Ectodermal cell (in vitro differentiated cells): ENCODE measurements around the gene MARF1. TPM values are rescaled to one million over a fixed set of nuclear protein-coding genes. Genes with fewer than 3 reads are reported as not detected.
"Not testable (repeated sequence)": the region's sequence is repeated elsewhere in the genome, so short reads cannot be mapped to it uniquely, and the experiment has no call there.

Source experiments
- H3K27ac ChIP-seq: 2 replicates; pipeline ENCODE4 v1.7.0; 2013; ENCODE audit warnings: mild to moderate bottlenecking, low read depth, low read length; ENCODE audit not compliant: insufficient read depth, poor library complexity, severe bottlenecking
- H3K27me3 ChIP-seq: 2 replicates; pipeline ENCODE4 v1.7.0; 2013; ENCODE audit warnings: mild to moderate bottlenecking, low read length; ENCODE audit not compliant: insufficient read depth, control insufficient read depth, poor library complexity, severe bottlenecking
- H3K36me3 ChIP-seq: one replicate; pipeline ENCODE4 v1.7.0; 2013; ENCODE audit warnings: low read length; ENCODE audit not compliant: control insufficient read depth, insufficient read depth
- H3K4me1 ChIP-seq: one replicate; pipeline ENCODE4 v1.7.0; 2013; ENCODE audit warnings: low read length; ENCODE audit not compliant: control insufficient read depth, insufficient read depth
- H3K4me3 ChIP-seq: 2 replicates; pipeline ENCODE4 v1.7.0; 2013; ENCODE audit warnings: low read depth, low read length, control low read depth; ENCODE audit not compliant: insufficient read depth
- H3K9me3 ChIP-seq: 2 replicates; pipeline ENCODE4 v1.7.0; 2013; ENCODE audit warnings: mild to moderate bottlenecking, low read length, moderate library complexity; ENCODE audit not compliant: control insufficient read depth
- WGBS, 2 experiments: methylation state at CpG; one replicate each; pipeline ENCODE4 v1.1.7; 2013; ENCODE audit warnings: missing lambda C conversion rate in 2 of 2; 5-methylcytosine and 5-hydroxymethylcytosine counted together
- polyA plus RNA-seq, 4 experiments: library from polyadenylated mRNA; stranded (reverse); fragments of 50-300 nt; gene quantifications; one replicate each; pipeline ENCODE4 v1.2.3, GENCODE V29; 2013

MARF1 gene
- polyA plus RNA-seq (2013, experiment 1 of 4): 24.4 TPM
- polyA plus RNA-seq (2013, experiment 2 of 4): 26.9 TPM
- 16.2 TPM for polyA plus RNA-seq (2013, experiment 3 of 4)
- 21.3 TPM for polyA plus RNA-seq (2013, experiment 4 of 4)

DNA sequence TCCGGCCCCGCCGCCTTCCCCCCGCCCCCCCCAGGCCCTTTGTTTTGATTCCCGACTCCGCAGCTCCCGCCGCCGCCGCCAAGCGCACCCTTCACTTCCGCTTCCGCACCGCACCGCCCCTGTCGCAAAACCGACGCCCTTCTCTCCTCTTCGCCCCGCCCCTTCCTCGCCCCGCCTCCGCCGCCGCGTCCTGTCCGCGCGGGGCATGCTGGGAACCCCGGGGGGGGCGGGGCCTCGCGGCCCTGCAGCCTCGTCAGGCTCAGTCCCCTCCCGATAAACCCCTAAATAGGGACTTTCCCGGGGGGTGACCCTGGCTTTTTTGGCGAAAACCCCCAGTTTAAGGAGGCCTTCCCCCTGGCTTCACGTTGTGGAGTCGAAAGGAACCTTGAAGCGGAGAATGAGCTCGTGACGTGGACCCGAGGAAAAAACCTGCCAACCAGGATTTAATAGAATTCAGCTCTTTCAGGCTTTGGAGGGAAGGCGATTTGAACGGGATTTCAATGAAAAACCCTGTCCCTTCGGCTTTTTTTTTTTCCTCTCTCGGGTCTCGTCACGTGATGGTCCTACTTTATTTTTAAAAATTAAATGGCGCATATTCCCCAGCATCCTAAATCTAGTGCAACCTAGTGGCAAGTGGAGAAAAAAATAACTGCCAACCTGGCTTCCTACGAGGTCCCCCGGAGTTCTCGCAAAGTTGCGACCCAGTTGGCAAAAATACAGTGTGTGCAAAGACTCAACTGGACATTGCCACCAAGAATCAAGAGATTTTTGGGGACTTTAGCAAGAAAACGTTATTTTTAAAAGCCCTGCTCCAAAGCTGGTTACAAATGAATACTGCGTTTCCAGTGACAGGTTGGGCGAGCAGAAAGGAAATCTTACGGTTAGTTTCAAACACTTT lies at the start of gene MARF1:
Gene MARF1 (minus strand): TSS at position 107 of the 898 bp plus-strand sequence. CDS start 3,921 bp downstream, outside the sequence.
- H3K27ac ChIP-seq: peak within 1 kb of the TSS; percentile 94
- no peaks in the 10 kb centered on the region for H3K27me3 ChIP-seq
- H3K4me1 ChIP-seq: no peaks in the 10 kb centered on the region
- H3K9me3 ChIP-seq: no peaks in the 10 kb centered on the region
- peaks cover 7% of the 10 kb centered on the region for H3K36me3 ChIP-seq
- peak within 1 kb of the TSS; percentile 56 for H3K4me3 ChIP-seq
- WGBS, 2 experiments: 3% methylated on average over 58 of the region's 58 CpGs

DNA sequence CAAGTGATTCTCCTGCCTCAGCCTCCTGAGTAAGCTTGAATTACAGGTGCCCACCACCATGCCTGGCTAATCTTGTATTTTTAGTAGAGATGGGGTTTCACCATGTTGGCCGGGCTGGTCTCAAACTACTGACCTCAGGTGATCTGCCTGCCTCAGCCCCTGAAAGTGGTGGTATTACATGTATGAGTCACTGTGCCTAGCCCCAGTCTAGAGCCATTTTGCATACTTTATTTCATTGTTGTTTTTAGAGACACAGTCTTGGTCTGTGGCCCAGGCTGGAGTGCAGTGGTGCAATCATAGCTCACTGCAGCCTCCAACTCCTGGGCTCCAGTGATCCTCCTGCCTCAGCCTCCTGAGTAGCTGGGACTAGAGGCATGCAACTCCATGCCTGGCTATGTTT lies 49.6 kb upstream of the MARF1 start:
- H3K27me3 ChIP-seq, H3K27ac ChIP-seq, H3K4me3 ChIP-seq, H3K9me3 ChIP-seq, H3K4me1 ChIP-seq: not testable (repeated sequence)
- H3K36me3 ChIP-seq: peaks cover 54% of the 10 kb centered on the region
- 91 to 100% methylated on average over 1 of the region's 1 CpG for WGBS, 2 experiments

DNA sequence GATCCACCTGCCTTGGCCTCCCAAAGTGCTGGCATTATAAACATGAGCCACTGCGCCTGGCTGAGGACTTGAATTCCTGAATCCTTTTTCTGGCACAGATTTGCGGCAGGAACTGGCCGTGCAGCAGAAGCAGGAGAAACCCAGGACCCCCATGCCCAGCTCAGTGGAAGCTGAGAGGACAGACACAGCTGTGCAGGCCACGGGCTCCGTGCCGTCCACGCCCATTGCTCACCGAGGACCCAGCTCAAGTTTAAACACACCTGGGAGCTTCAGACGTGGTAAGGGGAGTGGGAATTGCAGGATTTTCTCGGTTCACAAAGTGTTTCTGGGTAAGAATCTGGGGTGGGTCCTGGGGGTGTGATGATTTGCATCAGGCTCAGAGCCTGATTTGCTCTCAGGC lies 48.1 kb upstream of the MARF1 start:
- Histone ChIP-seq H3K27ac (no peak overlapping the region), H3K36me3 (peaks cover 49% of the 10 kb centered on the region), H3K27me3 (no peaks in the 10 kb centered on the region), H3K9me3 (no peaks in the 10 kb centered on the region), H3K4me1 (no peaks in the 10 kb centered on the region), H3K4me3 (no peak overlapping the region)
- WGBS, 2 experiments: 96 to 97% methylated on average over 10 of the region's 10 CpGs

DNA sequence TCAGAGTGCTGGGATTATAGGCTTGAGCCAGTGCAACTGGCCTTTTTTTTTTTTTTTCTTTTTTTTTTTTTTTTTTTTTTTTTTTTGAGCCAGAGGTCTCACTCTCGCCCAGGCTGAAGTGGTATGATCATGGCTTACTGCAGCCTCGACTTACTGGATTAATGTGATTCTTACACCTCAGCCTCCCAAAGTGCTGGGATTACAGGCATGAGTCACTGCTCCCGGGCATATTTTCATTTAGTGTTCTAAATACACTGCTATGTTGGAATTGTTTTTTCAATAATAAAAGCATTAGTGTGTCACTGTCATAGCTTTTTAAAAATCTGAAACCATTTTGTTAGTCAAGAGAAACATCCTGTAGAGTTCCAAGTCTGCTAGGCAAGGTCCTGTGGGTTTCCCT lies 47.3 kb upstream of the MARF1 start:
- Histone ChIP-seq H3K4me1 (no peaks in the 10 kb centered on the region), H3K27me3 (no peaks in the 10 kb centered on the region), H3K4me3 (no peak overlapping the region), H3K9me3 (no peaks in the 10 kb centered on the region), H3K27ac (no peak overlapping the region), H3K36me3 (peaks cover 45% of the 10 kb centered on the region)
- 88 to 90% methylated on average over 3 of the region's 3 CpGs for WGBS, 2 experiments

- Histone ChIP-seq H3K4me1 (no peaks in the 10 kb centered on the region), H3K4me3 (no peak overlapping the region), H3K36me3 (peaks cover 38% of the 10 kb centered on the region), H3K9me3 (no peaks in the 10 kb centered on the region), H3K27ac (no peak overlapping the region), H3K27me3 (no peaks in the 10 kb centered on the region)
- WGBS, 2 experiments: 96 to 97% methylated on average over 3 of the region's 3 CpGs
Observed at GRCh38 chr16:15689290-15689689, 46.3 kb upstream of the MARF1 start.

GRCh38 chr16:15686287-15686686 lies 43.3 kb upstream of the MARF1 start:
- H3K9me3 ChIP-seq: no peaks in the 10 kb centered on the region
- peaks cover 25% of the 10 kb centered on the region for H3K36me3 ChIP-seq
- 92 to 97% methylated on average over 2 of the region's 2 CpGs for WGBS, 2 experiments
- H3K4me3 ChIP-seq: no peak overlapping the region
- H3K27ac ChIP-seq: no peak overlapping the region
- no peaks in the 10 kb centered on the region for H3K27me3 ChIP-seq
- H3K4me1 ChIP-seq: no peaks in the 10 kb centered on the region

DNA sequence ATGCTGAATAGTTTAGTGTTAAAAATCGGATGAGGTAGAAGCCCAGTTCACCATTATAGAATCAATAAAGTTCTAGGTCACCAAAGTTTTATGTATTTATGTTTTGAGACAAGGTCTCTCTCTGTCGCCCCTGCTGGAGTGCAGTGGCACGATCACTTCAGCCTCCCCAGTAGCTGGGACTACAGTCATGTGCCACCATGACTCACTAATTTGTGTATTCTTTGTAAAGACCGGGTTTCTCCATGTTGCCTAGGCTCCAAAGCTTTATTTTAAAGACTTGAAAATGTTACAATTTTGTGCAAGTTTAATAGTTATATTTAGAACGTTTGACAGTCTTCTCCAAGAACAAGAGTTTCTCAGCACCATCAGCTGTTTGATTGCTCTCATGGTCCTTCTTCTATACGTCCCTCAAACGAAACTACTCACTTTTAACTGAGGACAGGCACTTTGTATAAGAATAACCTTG lies 39.2 kb upstream of the MARF1 start:
- H3K27me3 ChIP-seq: no peaks in the 10 kb centered on the region
- no peak overlapping the region for H3K27ac ChIP-seq
- H3K4me3 ChIP-seq: no peak overlapping the region
- peaks cover 9% of the 10 kb centered on the region for H3K36me3 ChIP-seq
- 58 to 62% methylated on average over 7 of the region's 7 CpGs for WGBS, 2 experiments
- H3K9me3 ChIP-seq: no peaks in the 10 kb centered on the region
- no peaks in the 10 kb centered on the region for H3K4me1 ChIP-seq

- Histone ChIP-seq H3K9me3 (no peaks in the 10 kb centered on the region), H3K27me3 (no peaks in the 10 kb centered on the region), H3K27ac (no peak overlapping the region), H3K36me3 (no peaks in the 10 kb centered on the region), H3K4me3 (no peak overlapping the region), H3K4me1 (no peaks in the 10 kb centered on the region)
- WGBS, 2 experiments: 93 to 96% methylated on average over 5 of the region's 5 CpGs
Observed at GRCh38 chr16:15677447-15677846, 34.5 kb upstream of the MARF1 start.

- 82 to 85% methylated on average over 10 of the region's 10 CpGs for WGBS, 2 experiments
- H3K27me3 ChIP-seq: no peaks in the 10 kb centered on the region
- H3K4me1 ChIP-seq: no peaks in the 10 kb centered on the region
- H3K9me3 ChIP-seq: no peaks in the 10 kb centered on the region
- no peak overlapping the region for H3K4me3 ChIP-seq
- H3K36me3 ChIP-seq: no peaks in the 10 kb centered on the region
- H3K27ac ChIP-seq: no peak overlapping the region
Observed at GRCh38 chr16:15676506-15676905, 33.6 kb upstream of the MARF1 start.

DNA sequence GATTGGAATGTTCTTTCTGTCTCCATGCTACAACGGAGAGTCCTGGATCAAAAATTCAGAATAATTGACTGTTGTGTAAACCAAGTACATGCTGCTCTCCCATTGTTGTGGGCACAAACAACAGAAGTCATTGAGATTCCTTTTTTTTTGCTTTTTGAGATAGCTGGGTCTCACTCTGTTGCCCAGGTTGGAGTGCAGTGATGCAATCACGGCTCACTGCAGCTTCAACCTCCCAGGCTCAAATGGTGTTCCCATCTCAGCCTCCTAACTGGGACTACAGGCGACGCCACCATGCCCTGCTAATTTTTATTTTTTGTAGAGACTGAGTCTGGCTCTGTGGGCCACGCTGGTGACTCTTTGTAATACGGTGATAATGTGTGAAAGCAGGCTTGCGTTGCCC lies 31.6 kb upstream of the MARF1 start:
- WGBS, 2 experiments: 92 to 95% methylated on average over 7 of the region's 7 CpGs
- H3K27ac ChIP-seq: no peak overlapping the region

More for the DNA sequence above, 31.6 kb upstream of the MARF1 start:
- no peaks in the 10 kb centered on the region for H3K27me3 ChIP-seq
- no peaks in the 10 kb centered on the region for H3K36me3 ChIP-seq
- no peaks in the 10 kb centered on the region for H3K4me1 ChIP-seq
- H3K9me3 ChIP-seq: no peaks in the 10 kb centered on the region
- H3K4me3 ChIP-seq: no peak overlapping the region
